GM21529 (cell line): Measurements from ENCODE around the gene FUT6.

ENCODE experiments used
- ATAC-seq: cut with Tn5 transposase; IDR thresholded peaks from one replicate; pipeline ENCODE4 v1.9.1; 2021; ENCODE audit not compliant: unreplicated experiment

The FUT6 gene

DNA sequence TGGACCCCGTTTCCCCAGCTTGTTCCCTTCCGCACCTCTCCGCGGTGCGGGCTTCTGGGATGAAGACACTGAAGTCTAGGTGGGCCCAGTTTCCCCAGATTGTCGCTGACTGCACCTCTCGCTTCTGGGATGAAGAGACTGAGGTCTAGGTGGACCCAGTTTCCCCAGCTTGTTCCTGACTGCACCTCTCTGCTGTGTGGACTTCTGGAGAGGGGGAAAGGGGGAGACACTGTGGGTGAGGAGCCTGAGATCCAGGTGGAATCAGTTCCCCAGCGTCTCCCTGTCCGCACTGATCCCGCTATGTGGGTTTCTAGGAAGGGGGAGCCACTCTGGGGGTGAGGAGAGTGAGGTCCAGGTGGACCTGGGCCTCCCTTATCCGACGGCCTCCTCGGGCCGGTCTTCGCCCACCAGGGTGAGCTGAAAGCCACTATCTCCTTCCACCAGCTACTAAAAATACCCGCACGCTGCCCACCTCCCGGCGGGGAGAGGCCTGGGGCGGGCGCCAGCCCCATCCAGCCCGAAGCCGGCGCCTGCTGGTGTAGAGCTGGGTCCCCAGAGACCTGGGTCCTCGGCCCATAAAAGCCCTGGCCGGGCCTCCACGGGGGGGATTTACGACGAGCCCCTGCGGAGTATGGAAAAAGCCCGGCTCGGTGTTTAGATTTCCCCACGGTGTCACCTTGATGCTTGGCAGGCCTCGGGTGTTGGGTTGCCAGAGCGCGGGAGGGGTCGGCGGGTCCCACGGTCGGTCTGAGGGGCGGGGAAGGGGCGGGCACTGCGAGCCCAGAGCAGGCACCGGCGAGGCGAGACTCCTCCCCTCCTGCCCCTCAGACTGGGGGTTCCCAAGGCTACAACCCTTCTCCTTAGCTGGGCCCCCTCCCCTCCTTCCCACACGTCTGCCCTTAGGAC is 10.6 kb downstream of the FUT6 start:
- ATAC-seq: no peak

DNA sequence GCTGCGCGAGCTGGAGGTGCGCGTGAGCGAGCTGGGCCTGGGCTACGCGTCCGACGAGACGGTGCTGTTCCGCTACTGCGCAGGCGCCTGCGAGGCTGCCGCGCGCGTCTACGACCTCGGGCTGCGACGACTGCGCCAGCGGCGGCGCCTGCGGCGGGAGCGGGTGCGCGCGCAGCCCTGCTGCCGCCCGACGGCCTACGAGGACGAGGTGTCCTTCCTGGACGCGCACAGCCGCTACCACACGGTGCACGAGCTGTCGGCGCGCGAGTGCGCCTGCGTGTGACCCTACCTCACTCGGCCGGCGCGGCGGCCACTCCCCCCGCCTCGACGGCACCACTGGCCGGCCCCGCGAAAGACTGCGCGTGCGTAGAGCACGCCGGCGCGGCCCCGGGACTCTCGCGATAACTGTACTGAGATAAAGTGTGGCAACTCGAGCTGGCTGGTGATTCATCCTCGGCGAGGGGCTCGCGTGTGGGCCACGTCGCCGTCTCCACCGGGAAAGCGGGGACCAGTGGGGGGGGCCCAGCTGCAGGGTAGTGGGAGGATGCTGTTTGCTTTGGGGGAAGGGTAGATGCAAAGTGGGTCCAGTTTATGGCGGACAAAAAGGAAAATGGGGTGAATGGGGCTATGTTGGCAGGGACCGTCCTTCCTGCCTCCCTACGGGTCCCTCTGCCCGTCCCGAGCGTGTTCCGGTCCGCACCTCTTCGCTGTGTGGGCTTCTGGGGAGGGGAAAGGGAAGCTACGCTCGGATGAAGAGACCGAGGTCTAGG is 11.4 kb downstream of the FUT6 start:
- ATAC-seq: peak; percentile 63

GRCh38 chr19:5827342-5827890 is 12.1 kb downstream of the FUT6 start:
- ATAC-seq: no peak

DNA sequence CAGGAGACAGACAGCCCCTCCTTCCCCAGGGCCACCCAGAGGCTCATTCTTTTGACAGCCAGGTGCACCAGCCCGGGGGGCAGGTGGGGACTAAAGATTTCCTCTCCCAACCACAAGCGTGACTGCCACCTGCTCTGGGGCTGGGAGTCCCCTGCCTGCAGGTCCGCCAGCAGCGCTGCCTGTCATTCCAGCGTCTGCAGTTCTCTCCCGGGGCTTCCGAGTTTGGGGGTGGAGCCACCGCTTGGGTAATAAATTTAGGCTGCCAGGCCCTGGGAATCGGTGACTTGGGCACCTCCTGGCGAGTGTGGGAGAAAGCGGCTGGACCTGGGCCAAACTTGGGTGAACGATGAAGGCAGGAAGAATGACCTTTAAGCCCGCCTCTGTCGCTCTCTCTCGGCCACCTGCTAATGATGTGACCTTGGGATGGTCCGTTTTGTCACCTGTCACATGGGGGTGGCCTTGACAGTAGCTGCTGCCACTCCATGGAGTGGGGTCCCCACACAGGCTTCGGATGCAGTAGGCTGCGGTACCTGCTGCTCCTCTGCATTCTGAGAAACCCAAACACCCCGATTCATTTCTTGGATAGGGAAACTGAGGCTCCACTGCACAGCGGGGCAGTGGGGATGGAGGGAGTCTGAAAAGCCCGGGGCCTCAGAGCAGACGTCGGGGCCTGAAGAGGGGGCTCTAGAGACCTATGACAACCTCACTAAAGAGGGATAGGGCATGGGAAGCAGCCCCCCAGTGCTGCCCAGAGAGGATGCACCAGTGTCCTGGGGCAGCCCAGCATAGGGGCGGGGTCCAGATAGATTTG is 12.8 kb downstream of the FUT6 start:
- no peak for ATAC-seq

GRCh38 chr19:5825178-5825577 is 14.3 kb downstream of the FUT6 start:
- ATAC-seq: no peak

- ATAC-seq: no peak
Measured at GRCh38 chr19:5824751-5825150, 14.8 kb downstream of the FUT6 start.

GRCh38 chr19:5823579-5824281 is 15.8 kb downstream of the FUT6 start:
- no peak for ATAC-seq

- no peak for ATAC-seq
Measured at GRCh38 chr19:5822181-5822844, 17.2 kb downstream of the FUT6 start.

GRCh38 chr19:5821521-5822180 is 17.9 kb downstream of the FUT6 start:
- ATAC-seq: no peak

- no peak for ATAC-seq
Measured at GRCh38 chr19:5820785-5821184, 18.7 kb downstream of the FUT6 start.

DNA sequence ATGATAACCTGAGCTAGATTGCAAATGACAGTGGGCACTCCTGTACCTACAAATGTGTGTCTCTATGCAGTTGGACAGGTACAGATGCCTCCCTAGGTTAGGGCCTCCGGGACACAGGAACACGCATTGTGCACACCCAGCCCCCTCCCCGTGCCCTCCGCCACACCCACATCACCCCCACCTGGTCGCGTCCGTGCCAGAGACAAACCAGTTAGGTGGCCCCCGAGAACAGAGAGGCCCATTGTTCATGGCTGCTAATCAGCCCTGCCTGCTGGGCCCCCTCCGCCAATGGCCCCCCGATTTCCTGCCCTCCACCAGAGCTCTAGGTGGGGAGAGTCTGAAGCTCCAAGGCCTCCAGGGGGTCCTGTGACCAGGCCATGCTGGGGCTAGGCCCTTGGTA is 20.9 kb downstream of the FUT6 start:
- no peak for ATAC-seq

GRCh38 chr19:5817218-5817617 is 22.3 kb downstream of the FUT6 start:
- ATAC-seq: no peak

DNA sequence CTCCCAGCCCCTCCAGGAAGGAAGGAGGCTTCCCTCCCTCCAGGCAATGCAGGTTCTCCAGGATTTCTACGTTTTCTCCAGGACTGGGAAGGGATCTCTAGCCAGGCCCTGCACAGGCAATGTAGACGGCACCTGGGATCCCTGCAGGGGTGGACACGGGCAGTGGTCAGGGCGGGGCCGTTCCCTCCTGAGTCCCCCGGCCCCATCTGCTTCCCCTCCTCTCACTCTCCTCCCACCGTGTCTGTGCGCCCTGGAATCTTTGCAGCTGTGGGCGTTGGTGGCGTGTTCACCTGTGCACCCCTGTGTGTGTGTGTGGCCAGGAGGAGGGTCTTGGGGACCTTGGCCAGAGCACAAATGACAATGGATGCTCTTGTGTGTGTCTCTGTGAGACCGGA is 24.7 kb downstream of the FUT6 start:
- ATAC-seq: no peak

DNA sequence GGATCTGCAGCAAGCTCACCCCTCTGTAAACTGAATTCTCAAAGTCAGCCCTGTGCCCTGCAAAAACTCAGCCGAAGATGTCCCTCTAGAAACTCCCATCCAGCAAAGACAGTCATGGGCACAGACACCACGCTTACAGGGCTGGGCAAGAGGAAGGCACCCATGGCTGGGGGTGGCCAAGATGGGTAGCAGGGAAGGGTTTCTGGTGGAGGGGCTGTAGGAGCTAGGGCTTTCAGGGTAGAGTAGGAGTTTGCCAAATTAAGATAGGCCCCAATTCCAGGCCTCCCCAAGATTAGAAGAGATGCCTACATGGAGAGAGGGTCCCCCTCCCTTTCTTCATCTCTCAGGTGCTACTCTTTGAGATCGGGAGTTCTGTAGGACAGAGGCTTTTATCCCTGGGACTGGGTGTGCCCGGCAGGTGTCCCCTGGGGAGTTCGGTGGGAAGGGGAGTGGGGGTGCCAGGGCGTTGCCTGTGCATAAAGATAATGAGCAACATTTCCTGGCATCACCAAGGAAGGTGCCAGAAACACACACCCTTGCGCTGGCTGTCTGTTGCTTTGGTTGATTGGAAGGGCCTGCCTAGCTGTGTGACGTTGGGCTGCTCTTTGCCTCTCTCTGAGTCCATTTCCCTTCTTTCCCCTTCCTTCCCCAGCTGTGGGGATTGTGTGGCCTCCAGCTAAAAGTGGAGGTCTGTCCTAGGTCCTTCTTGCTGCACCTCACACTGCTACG is 25.2 kb downstream of the FUT6 start:
- no peak for ATAC-seq

DNA sequence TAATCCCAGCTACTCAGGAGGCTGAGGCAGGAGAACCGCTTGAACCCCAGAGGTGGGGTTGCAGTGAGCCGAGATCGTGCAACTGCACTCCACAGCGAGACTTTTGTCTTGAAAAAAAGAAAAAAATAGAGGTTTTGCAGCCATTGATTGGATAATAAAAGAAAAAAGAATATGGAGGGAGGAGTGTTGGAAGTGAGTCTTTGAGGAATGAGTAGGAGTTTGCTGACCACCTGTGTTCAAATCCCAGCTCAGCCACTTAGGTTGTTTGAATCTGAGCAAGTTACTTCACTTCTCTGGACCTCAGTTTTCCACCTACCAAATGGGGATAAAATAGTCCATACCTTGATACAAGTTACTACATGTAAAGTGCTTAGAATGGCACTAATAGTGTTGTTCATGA is 28.4 kb downstream of the FUT6 start:
- ATAC-seq: no peak

- ATAC-seq: no peak
Measured at GRCh38 chr19:5809469-5809868, 30.0 kb downstream of the FUT6 start.

- ATAC-seq: no peak
Measured at GRCh38 chr19:5809053-5809452, 30.4 kb downstream of the FUT6 start.

DNA sequence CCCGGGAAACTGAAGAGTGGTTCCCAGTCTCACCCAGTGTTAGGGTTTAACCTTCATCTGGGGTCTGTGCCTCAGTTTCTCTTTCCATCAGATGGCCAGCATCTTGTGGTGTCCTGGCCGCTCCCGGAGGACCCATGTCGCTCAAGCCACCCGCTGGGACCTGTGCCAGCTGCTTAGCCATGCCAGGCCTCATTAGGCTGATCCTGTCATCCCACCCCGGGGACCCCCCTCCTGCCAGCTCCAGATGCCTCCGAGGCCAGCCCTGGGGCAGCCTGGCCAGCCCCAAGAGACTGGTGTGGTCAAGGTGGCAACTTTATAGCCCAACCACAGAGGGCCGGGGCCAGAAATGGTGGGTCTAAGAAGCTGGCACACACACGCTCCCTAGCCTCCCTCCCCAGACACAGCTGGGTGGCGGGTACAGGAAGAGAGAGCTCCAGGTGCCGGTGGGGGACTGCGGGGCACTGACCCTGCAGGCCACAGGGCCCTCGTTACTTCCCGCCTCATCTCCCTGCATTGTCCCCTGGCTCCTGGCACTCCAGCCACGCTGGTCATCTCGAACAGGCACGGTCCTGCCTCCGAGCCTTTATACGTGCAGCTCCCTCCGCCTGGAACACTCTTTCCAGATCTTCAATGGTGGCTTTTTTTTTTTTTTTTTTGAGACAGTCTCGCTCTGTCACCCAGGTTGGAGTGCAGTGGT is 31.2 kb downstream of the FUT6 start:
- no peak for ATAC-seq
